PC-3 (cell line): ENCODE data around the gene ADAM23. TPM values are rescaled to one million over a fixed set of nuclear protein-coding genes. Genes with fewer than 3 reads are reported as not detected.

Experiments used
- ATAC-seq: fragments of 200-7000 bp; cut with Tn5 transposase; 2 replicates; pipeline ENCODE4 v1.9.1; 2020; ENCODE audit warnings: mild to moderate bottlenecking, moderate library complexity
- BruUV-seq: library from RNA; stranded (reverse); fragments of 400-500 nt; replicated peaks from 2 replicates; lab custom pipeline; 2021; lab: Mats Ljungman, UMichigan
- CTCF ChIA-PET: fragments of 300-600 bp; sonication (Branson Sonifier 250); formaldehyde crosslinking; loops from one replicate; lab custom pipeline; 2022; ENCODE audit warnings: antibody characterized with exemption; lab: Charles Lee
- POLR2A ChIA-PET: fragments of 300-600 bp; sonication (Branson Sonifier 250); formaldehyde crosslinking; loops from one replicate; lab custom pipeline; 2022; ENCODE audit warnings: antibody characterized with exemption; ENCODE audit not compliant: unreplicated experiment; lab: Charles Lee
- DNase-seq: peaks from one replicate; pipeline ENCODE4 v3.0.0-alpha.2; 2015
- H2AFZ ChIP-seq: fragments of 300-600 bp; sonication (generic); 2 replicates; pipeline ENCODE4 v1.6.0; 2016; ENCODE audit warnings: antibody characterized with exemption, low read length
- H3F3A ChIP-seq: fragments of 300-600 bp; sonication (generic); one replicate; pipeline ENCODE4 v1.6.0; 2017; ENCODE audit warnings: antibody characterized with exemption, low read length, control low read depth, mild to moderate bottlenecking; ENCODE audit not compliant: unreplicated experiment
- H3K27ac ChIP-seq: fragments of 300-600 bp; sonication (generic); 2 replicates; pipeline ENCODE4 v1.5.1; 2016; ENCODE audit warnings: mild to moderate bottlenecking, low read length
- H3K27me3 ChIP-seq: fragments of 300-600 bp; sonication (generic); 2 replicates; pipeline ENCODE4 v1.6.1; 2016; ENCODE audit warnings: low read length, mixed read lengths
- H3K36me3 ChIP-seq: fragments of 300-600 bp; sonication (generic); 2 replicates; pipeline ENCODE4 v1.6.1; 2016; ENCODE audit warnings: low read depth, mixed run types, low read length, mixed read lengths
- H3K4me1 ChIP-seq: fragments of 300-600 bp; sonication (generic); 2 replicates; pipeline ENCODE4 v1.5.1; 2016; ENCODE audit warnings: low read length; ENCODE audit not compliant: insufficient read depth
- H3K4me2 ChIP-seq: fragments of 300-600 bp; sonication (generic); 2 replicates; pipeline ENCODE4 v1.6.0; 2016; ENCODE audit warnings: low read length
- H3K4me3 ChIP-seq: fragments of 300-600 bp; sonication (generic); 2 replicates; pipeline ENCODE4 v1.5.1; 2016; ENCODE audit warnings: mild to moderate bottlenecking, low read length, mixed read lengths
- H3K79me2 ChIP-seq: fragments of 300-600 bp; sonication (generic); 2 replicates; pipeline ENCODE4 v1.6.1; 2017; ENCODE audit warnings: low read length, mixed read lengths
- H3K9ac ChIP-seq: fragments of 300-600 bp; sonication (generic); 2 replicates; pipeline ENCODE4 v1.6.0; 2016; ENCODE audit warnings: mild to moderate bottlenecking, low read length
- H3K9me2 ChIP-seq: fragments of 300-600 bp; sonication (generic); replicated peaks from 2 replicates; pipeline ENCODE4 v1.6.1; 2016; ENCODE audit warnings: mixed run types, low read length, mixed read lengths
- H3K9me3 ChIP-seq: fragments of 300-600 bp; sonication (generic); 2 replicates; pipeline ENCODE4 v1.6.1; 2016; ENCODE audit warnings: low read length, mixed read lengths
- H4K20me1 ChIP-seq: fragments of 300-600 bp; sonication (generic); 2 replicates; pipeline ENCODE4 v1.6.1; 2016; ENCODE audit warnings: low read length, mixed read lengths
- EZH2 ChIP-seq: fragments of 300-600 bp; sonication (generic); IDR thresholded peaks from one replicate; pipeline ENCODE4 v1.6.1; 2017; ENCODE audit warnings: antibody characterized with exemption, mild to moderate bottlenecking, low read length; ENCODE audit not compliant: unreplicated experiment
- EZH2phosphoT487 ChIP-seq: fragments of 300-600 bp; sonication (generic); IDR thresholded peaks from 2 replicates; pipeline ENCODE4 v1.6.1; 2018; ENCODE audit warnings: mild to moderate bottlenecking, antibody characterized with exemption, low read length, borderline replicate concordance
- intact Hi-C: fragments of 100-400 bp; cut with micrococcal nuclease; formaldehyde crosslinking; loops from 2 replicates; pipeline ENCODE4 v1.9.0; 2023
- total RNA-seq: library from RNA; depleted of rRNA; stranded (reverse); fragments of >200 nt; gene quantifications from 2 replicates; pipeline ENCODE4 v1.2.3, GENCODE V29; 2014
- TF ChIP-seq, protein P1 (sequence below): fragments of 300-600 bp; sonication (generic); conservative IDR thresholded peaks from 2 replicates; pipeline ENCODE4 v1.5.1; 2017; ENCODE audit warnings: antibody characterized with exemption, low read depth, mild to moderate bottlenecking, low read length

ADAM23 gene
- total RNA-seq, 1 experiment from 2014 or later: 0.22 TPM

DNA sequence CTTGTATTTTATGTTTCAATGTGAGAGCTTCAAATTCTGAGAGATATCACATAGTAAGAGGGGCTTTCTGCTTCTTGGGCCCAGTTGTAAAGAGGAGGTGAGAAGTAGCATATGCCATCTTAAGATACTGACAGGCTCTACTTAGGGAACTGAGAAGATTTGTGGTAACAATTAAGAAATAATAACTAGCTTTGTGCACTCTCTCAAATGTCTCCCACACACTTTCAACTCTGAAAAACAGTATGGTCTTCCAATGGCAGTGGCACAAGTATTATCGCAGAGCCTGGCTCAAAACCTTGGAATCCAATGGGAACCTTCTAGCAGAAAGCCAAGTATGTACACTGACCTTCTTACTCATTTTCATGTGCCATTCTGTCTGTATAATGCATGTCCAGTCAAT, 118.6 kb downstream of the ADAM23 start:
- no peaks in the 10 kb centered on the region for H3K27me3 ChIP-seq
- H3K4me1 ChIP-seq: peaks cover 28% of the 10 kb centered on the region
- H2AFZ ChIP-seq: no peak overlapping the region
- intact Hi-C loops: no loop called here
- ChIA-PET CTCF (no interaction called here), POLR2A (no interaction called here)
- H3K9me2 ChIP-seq: no peaks in the 10 kb centered on the region
- no peak overlapping the region for H3K4me3 ChIP-seq
- H3K36me3 ChIP-seq: no peaks in the 10 kb centered on the region
- no peak for TF ChIP-seq EZH2
- TF ChIP-seq EZH2phosphoT487: no peak
- TF ChIP-seq, protein P1, sequence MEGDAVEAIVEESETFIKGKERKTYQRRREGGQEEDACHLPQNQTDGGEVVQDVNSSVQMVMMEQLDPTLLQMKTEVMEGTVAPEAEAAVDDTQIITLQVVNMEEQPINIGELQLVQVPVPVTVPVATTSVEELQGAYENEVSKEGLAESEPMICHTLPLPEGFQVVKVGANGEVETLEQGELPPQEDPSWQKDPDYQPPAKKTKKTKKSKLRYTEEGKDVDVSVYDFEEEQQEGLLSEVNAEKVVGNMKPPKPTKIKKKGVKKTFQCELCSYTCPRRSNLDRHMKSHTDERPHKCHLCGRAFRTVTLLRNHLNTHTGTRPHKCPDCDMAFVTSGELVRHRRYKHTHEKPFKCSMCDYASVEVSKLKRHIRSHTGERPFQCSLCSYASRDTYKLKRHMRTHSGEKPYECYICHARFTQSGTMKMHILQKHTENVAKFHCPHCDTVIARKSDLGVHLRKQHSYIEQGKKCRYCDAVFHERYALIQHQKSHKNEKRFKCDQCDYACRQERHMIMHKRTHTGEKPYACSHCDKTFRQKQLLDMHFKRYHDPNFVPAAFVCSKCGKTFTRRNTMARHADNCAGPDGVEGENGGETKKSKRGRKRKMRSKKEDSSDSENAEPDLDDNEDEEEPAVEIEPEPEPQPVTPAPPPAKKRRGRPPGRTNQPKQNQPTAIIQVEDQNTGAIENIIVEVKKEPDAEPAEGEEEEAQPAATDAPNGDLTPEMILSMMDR: no peak
- H3F3A ChIP-seq: no peaks in the 10 kb centered on the region
- DNase-seq (no peak), ATAC-seq (no peak)
- H3K4me2 ChIP-seq: no peak overlapping the region
- no peak overlapping the region for H3K9ac ChIP-seq
- no peaks in the 10 kb centered on the region for H4K20me1 ChIP-seq
- BruUV-seq: no TSS peak
- no peaks in the 10 kb centered on the region for H3K79me2 ChIP-seq
- no peaks in the 10 kb centered on the region for H3K9me3 ChIP-seq
- no peak overlapping the region for H3K27ac ChIP-seq

DNA sequence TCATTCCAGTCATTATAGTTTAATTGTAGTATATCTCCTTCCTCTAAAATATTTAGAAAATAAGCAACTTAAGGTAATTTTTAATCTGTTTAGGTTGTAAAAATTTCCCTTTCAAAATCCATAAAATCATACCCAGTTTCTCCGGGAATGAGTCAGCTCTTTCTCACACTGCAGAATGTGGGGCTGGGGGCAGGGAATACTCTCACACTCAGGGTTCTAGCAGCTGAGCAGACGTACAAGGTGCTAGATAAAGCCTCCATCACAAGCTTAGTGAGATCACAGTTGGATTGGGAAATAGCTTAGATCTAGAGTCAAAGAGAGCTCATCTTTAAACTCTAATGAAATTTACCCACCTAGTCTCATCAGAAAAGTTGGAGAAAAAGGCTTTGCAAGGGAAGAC, 119.0 kb downstream of the ADAM23 start:
- Histone ChIP-seq H4K20me1 (no peaks in the 10 kb centered on the region), H2AFZ (no peak overlapping the region), H3K36me3 (no peaks in the 10 kb centered on the region), H3K79me2 (no peaks in the 10 kb centered on the region), H3K4me2 (no peak overlapping the region), H3K9me3 (no peaks in the 10 kb centered on the region), H3F3A (no peaks in the 10 kb centered on the region), H3K27me3 (no peaks in the 10 kb centered on the region), H3K4me1 (peaks cover 28% of the 10 kb centered on the region), H3K27ac (no peak overlapping the region), H3K9me2 (no peaks in the 10 kb centered on the region), H3K4me3 (no peak overlapping the region), H3K9ac (no peak overlapping the region)
- DNase-seq (peak; percentile 6), ATAC-seq (no peak)
- BruUV-seq: no TSS peak
- POLR2A ChIA-PET: no interaction called here
- CTCF ChIA-PET: no interaction called here
- intact Hi-C loops: no loop called here
- TF ChIP-seq, protein P1: no peak

DNA sequence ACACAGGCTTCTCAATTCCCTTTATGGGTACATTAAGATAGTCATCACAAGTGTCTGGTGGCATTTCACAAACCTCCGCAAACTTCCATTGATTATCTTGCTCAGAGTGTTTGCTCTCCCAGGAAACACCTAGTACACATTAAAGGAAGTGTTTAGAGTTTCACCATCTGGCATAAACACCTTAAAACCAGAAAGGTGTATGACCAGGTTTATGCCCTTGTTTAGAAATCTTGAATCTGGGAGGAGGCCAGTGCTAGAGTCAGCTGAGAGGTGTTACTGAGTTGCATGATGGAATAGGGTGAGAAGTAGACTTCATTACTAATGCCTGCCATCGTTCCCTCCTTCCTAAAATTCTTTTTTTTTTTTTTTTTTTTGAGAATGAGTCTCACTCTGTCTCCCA, 120.0 kb downstream of the ADAM23 start:
- no peak for ATAC-seq
- intact Hi-C loops: no loop called here

More for the DNA sequence above, 120.0 kb downstream of the ADAM23 start:
- H3K9ac ChIP-seq: no peak overlapping the region
- no peak for DNase-seq
- H3K4me1 ChIP-seq: peaks cover 28% of the 10 kb centered on the region
- no peak overlapping the region for H3K27ac ChIP-seq
- H3K9me3 ChIP-seq: no peaks in the 10 kb centered on the region
- H3K36me3 ChIP-seq: no peaks in the 10 kb centered on the region
- H4K20me1 ChIP-seq: no peaks in the 10 kb centered on the region
- H3K27me3 ChIP-seq: no peaks in the 10 kb centered on the region
- H3F3A ChIP-seq: no peaks in the 10 kb centered on the region
- no peaks in the 10 kb centered on the region for H3K9me2 ChIP-seq
- TF ChIP-seq, protein P1: no peak
- TF ChIP-seq EZH2phosphoT487: no peak
- TF ChIP-seq EZH2: no peak
- no peak overlapping the region for H2AFZ ChIP-seq
- H3K79me2 ChIP-seq: no peaks in the 10 kb centered on the region
- BruUV-seq: no TSS peak
- POLR2A ChIA-PET: no interaction called here
- H3K4me3 ChIP-seq: no peak overlapping the region
- CTCF ChIA-PET: no interaction called here
- H3K4me2 ChIP-seq: no peak overlapping the region
